Sigmoid colon (tissue), 4 donors: ENCODE data around the gene CUX1.

Experiments
- CTCF ChIP-seq, 4 experiments: fragments of 450-650 bp in 3 of 4; fragments of 200-600 bp in 1 of 4; IDR thresholded peaks; one replicate each; pipeline ENCODE4 v1.5.1; 2016 to 2019; ENCODE audit warnings: antibody characterized with exemption in 4 of 4, mild to moderate bottlenecking in 3 of 4, moderate library complexity in 2 of 4
- EP300 ChIP-seq, 4 donors: sonication (generic); formaldehyde crosslinking; IDR thresholded peaks; one replicate each; pipeline ENCODE4 v1.6.1; 2017; ENCODE audit warnings: antibody characterized with exemption in 4 of 4
- POLR2A ChIP-seq, 2 donors: fragments of 450-650 bp; IDR thresholded peaks; one replicate each; pipeline ENCODE4 v1.6.1; 2016; ENCODE audit warnings: antibody characterized with exemption in 2 of 2, mild to moderate bottlenecking in 2 of 2, moderate library complexity in 2 of 2
- POLR2AphosphoS5 ChIP-seq, 4 donors: sonication (generic); formaldehyde crosslinking; IDR thresholded peaks; one replicate each; pipeline ENCODE4 v1.6.1; 2017; ENCODE audit warnings: antibody characterized with exemption in 4 of 4

GRCh38 chr7:101865031-101865430 is 47.6 kb downstream of the CUX1 start:
- TF ChIP-seq POLR2A (IDR thresholded peaks at IDR 0.05) = no peak
- no peak for TF ChIP-seq CTCF (IDR thresholded peaks at IDR 0.05)
- TF ChIP-seq POLR2AphosphoS5 (IDR thresholded peaks at IDR 0.05) = no peak
- no peak for TF ChIP-seq EP300 (IDR thresholded peaks at IDR 0.05)
